Activated CD8-positive, alpha-beta T cell treated with anti-CD3 and anti-CD28 coated beads, Interleukin-2, amount 10 ng/mL, durations not matched to agents 7 days and 5 days (primary cell): ENCODE measurements around the gene SPATA3. TPM values are rescaled to one million over a fixed set of nuclear protein-coding genes. Genes with fewer than 3 reads are reported as not detected.
"Not testable (repeated sequence)": the region's sequence is repeated elsewhere in the genome, so short reads cannot be mapped to it uniquely, and the experiment has no call there.

Experiments
- ATAC-seq: fragments of 150-1000 bp; cut with Tn5 transposase; one replicate; pipeline ENCODE4 v1.10.0; 2021; ENCODE audit warnings: moderate library complexity
- CTCF ChIA-PET: fragments of 350-600 bp; sonication (Branson Sonifier 250); formaldehyde crosslinking; loops from one replicate; lab custom pipeline; 2021; ENCODE audit warnings: antibody characterized with exemption; lab: Charles Lee
- POLR2A ChIA-PET: fragments of 350-600 bp; sonication (Branson Sonifier 250); formaldehyde crosslinking; loops from one replicate; lab custom pipeline; 2021; ENCODE audit warnings: antibody characterized with exemption; lab: Charles Lee
- DNase-seq: peaks from one replicate; pipeline ENCODE4 v3.0.0-alpha.2; 2020
- H3K27ac Mint-ChIP-seq: one replicate; pipeline ENCODE4 v1.8.0; 2021; ENCODE audit warnings: mild to moderate bottlenecking, mixed read lengths
- H3K27me3 Mint-ChIP-seq: one replicate; pipeline ENCODE4 v1.8.0; 2021; ENCODE audit warnings: low read depth, mixed read lengths
- H3K36me3 Mint-ChIP-seq: one replicate; pipeline ENCODE4 v1.8.0; 2021; ENCODE audit warnings: low read depth, mixed read lengths
- H3K4me1 Mint-ChIP-seq: one replicate; pipeline ENCODE4 v1.8.0; 2021; ENCODE audit warnings: low read depth, mixed read lengths
- H3K4me3 Mint-ChIP-seq: one replicate; pipeline ENCODE4 v1.8.0; 2021; ENCODE audit warnings: mild to moderate bottlenecking, mixed read lengths
- H3K9me3 Mint-ChIP-seq: one replicate; pipeline ENCODE4 v1.8.0; 2022; ENCODE audit warnings: mixed read lengths; ENCODE audit not compliant: insufficient read depth
- total RNA-seq, 2 experiments: library from RNA; stranded (reverse); gene quantifications; one replicate each; pipeline ENCODE4 v1.2.3, GENCODE V29; 2021

SPATA3 gene
- total RNA-seq, 2 experiments from 2014 or later, result 0.29 TPM; not detected in 1

DNA sequence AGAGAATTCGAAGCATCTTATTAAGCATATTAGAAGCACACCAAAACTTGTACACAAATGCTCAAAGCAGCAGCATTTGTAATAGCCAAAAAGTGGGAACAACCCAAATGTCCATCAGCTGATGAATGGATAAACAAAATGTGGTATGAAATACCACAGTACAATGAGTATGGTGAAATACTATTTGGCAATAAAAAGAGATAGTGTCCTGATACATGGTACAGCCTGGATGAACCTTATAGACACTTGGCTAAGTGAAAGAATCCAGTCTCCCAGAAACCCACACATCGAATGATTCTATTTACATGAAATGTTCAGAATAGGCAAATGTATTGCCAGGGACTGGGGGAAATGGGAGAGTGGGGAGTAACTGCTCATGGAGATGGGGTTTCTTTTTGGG lies 3.0 kb downstream of the SPATA3 start:
- Mint-ChIP-seq H3K36me3 (no peaks in the 10 kb centered on the region), H3K9me3 (no peaks in the 10 kb centered on the region), H3K4me3 (no peak overlapping the region), H3K27ac (no peak overlapping the region), H3K27me3 (peaks cover 46% of the 10 kb centered on the region), H3K4me1 (no peaks in the 10 kb centered on the region)
- ChIA-PET CTCF (interaction anchor here (2.8 kb wide), 1 partner anchor 12 kb away, joined by 10 read pairs; no protein-coding TSS in a partner anchor), POLR2A (no interaction called here)
- ATAC-seq (no peak), DNase-seq (no peak)

DNA sequence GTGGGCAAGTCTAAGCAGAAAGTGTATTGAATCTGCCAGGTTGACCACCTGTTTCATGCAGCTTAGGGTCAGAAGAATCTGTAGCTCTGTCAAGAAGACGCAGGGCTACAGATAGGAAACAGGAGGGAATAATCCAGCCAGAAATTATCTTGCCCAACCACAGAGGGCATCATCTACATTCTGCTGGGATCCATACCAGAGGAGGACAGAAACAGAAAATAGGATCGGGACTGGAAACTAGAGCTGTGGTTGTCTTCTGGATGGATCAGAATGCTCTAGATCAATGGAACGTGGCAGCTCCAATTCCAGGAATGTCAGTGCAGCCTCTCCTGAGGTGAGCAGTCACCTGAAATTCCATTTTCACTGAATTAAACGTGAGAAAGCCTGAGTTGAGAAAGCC lies 3.6 kb downstream of the SPATA3 start:
- Mint-ChIP-seq H3K4me3 (no peak overlapping the region), H3K36me3 (no peaks in the 10 kb centered on the region), H3K9me3 (no peaks in the 10 kb centered on the region), H3K27me3 (peaks cover 43% of the 10 kb centered on the region), H3K27ac (no peak overlapping the region), H3K4me1 (no peaks in the 10 kb centered on the region)
- no peak for DNase-seq
- no peak for ATAC-seq
- CTCF ChIA-PET, result interaction anchor here (2.8 kb wide), 1 partner anchor 12 kb away, joined by 10 read pairs; no protein-coding TSS in a partner anchor
- POLR2A ChIA-PET, result interaction anchor here (0.7 kb wide), 1 partner anchor 281 kb away, joined by 6 read pairs; no protein-coding TSS in a partner anchor

DNA sequence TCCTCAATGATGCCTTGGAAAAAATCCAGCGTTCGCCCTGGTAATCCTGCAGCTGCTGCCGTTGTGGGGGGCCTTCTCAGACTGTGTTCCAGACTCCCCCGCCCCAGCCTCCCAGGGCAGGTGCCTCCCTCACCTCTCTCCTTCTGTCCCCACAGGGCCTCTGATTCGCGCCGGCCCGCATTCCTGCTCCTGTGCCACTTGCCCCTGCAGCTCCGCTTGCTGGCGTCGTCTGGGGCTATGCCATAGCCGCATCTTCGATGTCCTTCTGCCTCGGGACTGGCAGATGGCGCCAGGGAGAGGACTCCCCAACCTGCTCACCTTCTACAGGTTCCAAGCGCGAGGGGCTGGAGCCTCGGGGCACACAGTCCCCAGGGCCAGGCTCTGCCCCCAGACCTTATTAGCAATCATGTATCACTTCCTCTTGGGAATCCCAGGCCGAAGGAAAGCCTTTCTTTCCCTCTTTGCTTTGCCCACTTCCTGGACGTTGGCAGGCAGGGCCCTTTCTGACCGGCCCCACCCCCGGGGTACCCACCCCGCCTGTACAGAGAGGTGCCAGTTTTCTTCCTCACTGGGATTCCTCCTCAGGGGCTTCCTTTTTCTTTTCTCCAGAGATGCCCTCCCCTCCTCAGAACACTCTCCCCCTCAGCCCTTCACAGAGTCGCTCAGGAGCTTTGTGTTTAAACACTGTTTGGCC lies 4.4 kb downstream of the SPATA3 start:
- no peaks in the 10 kb centered on the region for H3K36me3 Mint-ChIP-seq
- H3K27me3 Mint-ChIP-seq, result peaks cover 43% of the 10 kb centered on the region
- H3K4me1 Mint-ChIP-seq, result no peaks in the 10 kb centered on the region
- CTCF ChIA-PET, result interaction anchor here (2.8 kb wide), 1 partner anchor 13 kb away, joined by 10 read pairs; no protein-coding TSS in a partner anchor
- H3K27ac Mint-ChIP-seq, result no peak overlapping the region
- DNase-seq, result no peak
- no peaks in the 10 kb centered on the region for H3K9me3 Mint-ChIP-seq
- POLR2A ChIA-PET, result no interaction called here
- H3K4me3 Mint-ChIP-seq, result no peak overlapping the region
- ATAC-seq, result no peak

DNA sequence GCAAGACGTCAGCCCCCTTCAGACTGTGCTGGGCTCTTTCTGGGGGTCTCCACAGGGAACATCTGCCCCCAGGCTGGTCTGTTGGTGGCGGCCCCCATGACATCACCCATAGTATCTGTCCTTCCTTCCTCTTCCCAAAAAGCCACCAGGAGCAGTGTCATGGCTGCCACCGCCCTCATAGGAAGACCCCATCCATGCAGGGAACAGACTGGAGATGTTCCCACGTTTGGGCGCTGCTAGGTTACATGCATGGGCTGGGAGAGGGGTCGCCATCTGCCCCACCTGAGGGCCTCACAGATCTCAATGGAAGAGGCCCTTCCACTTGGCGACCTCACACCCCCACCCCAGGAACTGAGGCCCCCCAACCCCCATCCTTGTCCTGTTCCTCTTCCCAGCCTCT lies 5.1 kb downstream of the SPATA3 start:
- POLR2A ChIA-PET, result no interaction called here
- H3K9me3 Mint-ChIP-seq, result no peaks in the 10 kb centered on the region
- CTCF ChIA-PET, result no interaction called here
- no peaks in the 10 kb centered on the region for H3K36me3 Mint-ChIP-seq
- H3K27me3 Mint-ChIP-seq, result peaks cover 43% of the 10 kb centered on the region
- no peaks in the 10 kb centered on the region for H3K4me1 Mint-ChIP-seq
- DNase-seq (no peak), ATAC-seq (no peak)
- H3K4me3 Mint-ChIP-seq, result no peak overlapping the region
- H3K27ac Mint-ChIP-seq, result no peak overlapping the region

DNA sequence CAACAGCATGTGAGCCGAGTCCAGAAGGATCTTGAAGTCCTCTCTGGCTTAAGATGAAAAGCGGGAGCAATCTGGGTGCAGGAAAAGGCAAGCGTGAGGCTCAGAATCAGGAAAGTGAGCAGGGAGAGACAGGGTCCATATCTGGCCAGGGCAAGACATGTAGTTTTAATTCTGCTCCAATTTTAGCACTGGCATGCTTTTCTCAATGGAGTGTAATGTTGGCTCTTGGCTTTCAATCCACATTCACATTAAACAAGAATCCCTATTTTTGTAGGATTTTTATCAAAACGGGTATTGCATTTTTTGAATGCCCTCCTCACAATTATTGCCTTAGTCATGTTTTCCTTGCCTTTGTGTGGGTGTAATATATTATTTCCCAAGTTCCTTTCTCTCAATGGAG lies 6.0 kb downstream of the SPATA3 start:
- peaks cover 40% of the 10 kb centered on the region for H3K27me3 Mint-ChIP-seq

DNA sequence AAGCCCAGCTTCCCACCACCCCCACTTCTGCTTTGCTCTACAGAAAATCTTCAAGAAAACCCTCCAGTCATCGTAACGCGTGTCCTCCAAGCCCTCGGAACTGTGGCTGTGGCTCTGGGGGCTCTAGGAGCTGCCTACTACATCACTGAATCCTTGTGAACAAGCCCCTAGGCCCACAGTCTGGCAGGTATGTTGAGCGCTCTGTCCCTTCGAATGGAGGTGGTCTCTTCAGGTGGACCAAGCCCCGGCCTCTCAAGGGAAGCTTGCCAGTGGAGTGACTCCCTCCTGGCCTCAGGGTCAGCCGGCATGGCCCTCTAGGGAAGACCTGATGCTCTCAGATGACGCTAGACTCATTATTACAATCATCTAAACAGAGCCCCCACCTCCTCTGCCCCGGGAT lies 6.7 kb downstream of the SPATA3 start:
- H3K4me3 Mint-ChIP-seq, result no peak overlapping the region
- no peaks in the 10 kb centered on the region for H3K4me1 Mint-ChIP-seq
- no peaks in the 10 kb centered on the region for H3K9me3 Mint-ChIP-seq
- POLR2A ChIA-PET, result no interaction called here
- ATAC-seq (no peak), DNase-seq (no peak)
- H3K27me3 Mint-ChIP-seq, result peaks cover 37% of the 10 kb centered on the region
- CTCF ChIA-PET, result interaction anchor here (2.2 kb wide), 1 partner anchor 15 kb away, joined by 6 read pairs; no protein-coding TSS in a partner anchor
- H3K27ac Mint-ChIP-seq, result no peak overlapping the region
- no peaks in the 10 kb centered on the region for H3K36me3 Mint-ChIP-seq

More for the DNA sequence above, 6.0 kb downstream of the SPATA3 start:
- no peak for DNase-seq
- no peak overlapping the region for H3K27ac Mint-ChIP-seq
- H3K36me3 Mint-ChIP-seq, result no peaks in the 10 kb centered on the region
- no peaks in the 10 kb centered on the region for H3K9me3 Mint-ChIP-seq
- CTCF ChIA-PET, result no interaction called here
- POLR2A ChIA-PET, result no interaction called here
- ATAC-seq, result no peak
- no peaks in the 10 kb centered on the region for H3K4me1 Mint-ChIP-seq
- H3K4me3 Mint-ChIP-seq, result no peak overlapping the region

DNA sequence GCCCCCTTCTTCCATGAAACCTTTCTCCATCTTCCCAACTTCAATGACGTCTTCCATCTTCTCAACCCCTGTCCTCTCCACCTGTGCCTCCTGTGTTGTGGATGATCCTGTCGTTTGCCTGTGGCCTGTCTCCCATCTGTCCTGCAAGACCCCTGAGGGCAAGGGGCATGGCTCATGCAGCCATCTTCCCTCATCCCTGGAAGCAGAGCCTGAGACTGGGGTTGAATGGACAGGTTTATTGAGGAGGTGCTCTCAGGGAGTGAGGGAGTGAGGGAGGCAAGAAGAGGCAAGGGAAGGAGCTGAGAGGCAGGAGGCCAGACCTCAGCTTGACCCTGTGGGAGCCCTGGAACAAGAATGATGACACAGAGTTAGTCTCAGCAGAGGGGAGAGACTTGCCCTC lies 7.3 kb downstream of the SPATA3 start:
- Mint-ChIP-seq H3K4me3 (no peak overlapping the region), H3K36me3 (no peaks in the 10 kb centered on the region), H3K9me3 (no peaks in the 10 kb centered on the region), H3K4me1 (no peaks in the 10 kb centered on the region), H3K27ac (no peak overlapping the region), H3K27me3 (peaks cover 35% of the 10 kb centered on the region)
- ChIA-PET POLR2A (interaction anchor here (1.0 kb wide), 1 partner anchor 10 kb away, joined by 3 read pairs; no protein-coding TSS in a partner anchor), CTCF (interaction anchor here (2.2 kb wide), 1 partner anchor 16 kb away, joined by 6 read pairs; no protein-coding TSS in a partner anchor)
- DNase-seq, result no peak
- no peak for ATAC-seq

DNA sequence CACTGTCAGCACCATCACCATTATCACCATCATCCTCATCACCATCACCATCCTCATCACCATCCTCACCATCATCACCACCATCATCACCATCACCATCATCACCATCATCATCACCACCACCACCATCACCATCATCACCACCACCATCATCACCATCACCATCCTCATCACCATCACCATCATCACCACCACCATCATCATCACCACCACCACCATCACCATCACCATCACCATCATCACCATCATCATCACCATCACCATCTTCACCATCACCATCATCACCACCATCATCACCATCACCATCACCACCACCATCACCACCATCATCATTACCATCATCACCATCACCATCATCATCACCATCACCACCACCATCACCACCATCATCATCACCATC lies 9.0 kb downstream of the SPATA3 start:
- DNase-seq, H3K27ac Mint-ChIP-seq, H3K9me3 Mint-ChIP-seq, ATAC-seq, H3K36me3 Mint-ChIP-seq, H3K4me3 Mint-ChIP-seq, H3K4me1 Mint-ChIP-seq, POLR2A ChIA-PET: not testable (repeated sequence)
- peaks cover 20% of the 10 kb centered on the region for H3K27me3 Mint-ChIP-seq
- CTCF ChIA-PET, result interaction anchor here (2.2 kb wide), 1 partner anchor 17 kb away, joined by 6 read pairs; no protein-coding TSS in a partner anchor

DNA sequence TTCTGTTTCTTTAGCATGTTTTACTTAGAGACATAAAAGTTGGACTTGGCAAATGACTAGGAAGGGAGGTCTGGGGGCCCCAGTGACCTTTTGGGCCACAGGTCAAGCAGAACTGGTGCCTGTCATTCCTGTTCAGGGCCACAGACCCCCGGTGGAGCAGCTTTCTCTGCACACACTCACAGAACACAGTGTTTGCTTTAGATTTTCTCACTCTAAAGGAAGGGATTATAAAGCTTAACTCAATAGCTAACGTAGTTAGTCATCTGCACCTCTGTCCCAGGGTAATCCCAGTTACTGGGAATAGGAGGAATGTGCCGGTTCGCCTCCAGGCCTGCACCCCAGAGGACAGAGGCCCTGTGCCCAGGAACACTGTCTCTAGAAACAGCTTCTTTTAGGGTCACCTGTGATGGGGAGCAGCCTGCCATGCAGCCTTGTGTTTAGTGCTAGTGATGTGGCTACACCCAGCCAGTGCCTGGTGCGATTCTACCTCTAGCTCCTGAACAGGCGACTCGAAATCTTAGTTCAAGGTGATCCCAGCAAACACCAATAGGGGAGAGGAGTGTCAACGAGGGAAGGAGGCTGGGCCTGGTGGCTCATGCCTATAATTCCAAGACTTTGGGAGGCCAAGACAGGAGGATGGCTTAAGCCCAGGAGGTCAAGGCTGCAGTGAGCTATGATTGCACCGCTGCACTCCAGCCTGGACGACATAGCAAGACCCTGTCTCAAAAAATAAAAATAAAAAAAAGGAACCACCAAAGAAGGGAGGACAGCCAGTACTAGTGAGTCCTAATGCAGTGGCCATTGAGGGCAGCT lies 11.6 kb downstream of the SPATA3 start:
- H3K27me3 Mint-ChIP-seq, result peaks cover 9% of the 10 kb centered on the region
- H3K36me3 Mint-ChIP-seq, result no peaks in the 10 kb centered on the region
- no peaks in the 10 kb centered on the region for H3K4me1 Mint-ChIP-seq
- H3K9me3 Mint-ChIP-seq, result no peaks in the 10 kb centered on the region
- ChIA-PET CTCF (interaction anchor here (1.4 kb wide), 1 partner anchor 160 kb away, joined by 6 read pairs; no protein-coding TSS in a partner anchor), POLR2A (no interaction called here)
- no peak for DNase-seq
- H3K27ac Mint-ChIP-seq, result no peak overlapping the region
- no peak for ATAC-seq
- H3K4me3 Mint-ChIP-seq, result no peak overlapping the region

DNA sequence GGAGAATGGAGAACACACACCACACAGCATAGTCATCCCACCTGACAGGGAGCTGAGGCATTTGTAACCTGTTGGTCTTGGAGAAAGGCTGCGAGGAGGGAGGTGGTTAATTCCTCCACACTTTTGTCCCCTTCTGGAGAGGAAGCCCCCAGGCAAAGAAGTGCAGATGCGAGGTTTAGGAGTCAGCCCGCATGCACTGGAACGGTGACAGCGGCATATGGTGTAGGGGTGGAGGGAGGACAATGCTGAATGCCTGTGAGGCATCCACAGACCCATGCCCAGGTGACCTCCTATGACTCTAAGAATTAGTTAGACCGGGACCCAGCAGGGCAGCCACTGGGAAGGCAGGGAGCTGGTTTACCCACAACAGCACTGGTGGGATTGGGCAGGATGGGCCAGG lies 12.2 kb downstream of the SPATA3 start:
- Mint-ChIP-seq H3K36me3 (no peaks in the 10 kb centered on the region), H3K9me3 (no peaks in the 10 kb centered on the region), H3K27ac (no peak overlapping the region), H3K4me1 (no peaks in the 10 kb centered on the region), H3K27me3 (peaks cover 13% of the 10 kb centered on the region), H3K4me3 (no peak overlapping the region)
- ChIA-PET CTCF (interaction anchor here (1.0 kb wide), 1 partner anchor 24 kb away, joined by 4 read pairs; no protein-coding TSS in a partner anchor), POLR2A (no interaction called here)
- DNase-seq, result no peak
- ATAC-seq, result no peak

DNA sequence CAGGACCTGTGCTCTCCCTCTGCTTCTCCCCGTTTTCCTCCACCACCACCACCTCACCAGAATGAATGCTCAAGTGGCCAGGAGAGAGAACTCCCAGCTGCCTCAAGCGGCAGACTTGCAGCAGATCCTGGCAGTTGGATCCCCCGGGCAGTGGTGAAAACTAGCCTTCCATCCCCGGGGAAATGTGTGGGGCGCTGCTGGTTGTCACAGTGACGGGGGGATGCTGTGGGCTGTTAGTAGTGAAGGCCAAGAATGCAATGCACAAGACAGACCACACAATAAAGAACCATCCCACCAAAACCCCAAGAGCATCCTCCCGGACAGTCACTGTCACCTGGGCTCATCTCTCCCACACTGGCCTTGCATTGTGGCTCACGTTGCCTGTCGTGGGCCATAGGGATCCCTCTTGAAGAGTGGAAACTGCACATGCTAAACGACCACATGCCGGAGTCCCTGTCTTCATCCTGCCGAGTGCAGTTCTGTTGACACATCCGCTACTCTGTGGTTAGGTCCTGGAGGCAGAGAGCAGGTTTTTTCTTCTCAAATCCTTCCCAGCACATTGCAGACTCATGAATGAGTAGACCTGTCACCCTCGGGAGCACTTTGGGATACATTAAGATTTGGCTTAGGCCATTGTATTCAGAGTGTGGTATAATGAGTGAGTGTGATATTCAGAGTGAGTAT lies 13.5 kb downstream of the SPATA3 start:
- Mint-ChIP-seq H3K4me1 (no peaks in the 10 kb centered on the region), H3K27me3 (peaks cover 12% of the 10 kb centered on the region), H3K4me3 (no peak overlapping the region), H3K27ac (no peak overlapping the region), H3K9me3 (no peaks in the 10 kb centered on the region), H3K36me3 (no peaks in the 10 kb centered on the region)
- POLR2A ChIA-PET, result no interaction called here
- no peak for DNase-seq
- no peak for ATAC-seq
- CTCF ChIA-PET, result interaction anchor here (0.9 to 1.0 kb wide), 2 partner anchors 25 to 396 kb away, joined by 3 to 4 read pairs; no protein-coding TSS in a partner anchor
